HepG2 (cell line): ENCODE results near the gene GDAP1L1. TPM values are rescaled to one million over a fixed set of nuclear protein-coding genes. Genes with fewer than 3 reads are reported as not detected.

Experiments used
- BRCA1 ChIP-seq: sonication (generic); formaldehyde crosslinking; IDR thresholded peaks from 2 replicates; pipeline ENCODE4 v1.4.0; 2020; ENCODE audit warnings: missing genetic modification reagents
- DRAP1 ChIP-seq: IDR thresholded peaks from 2 replicates; pipeline ENCODE4 v1.6.1; 2016; ENCODE audit warnings: missing genetic modification reagents, missing compliant biosample characterization
- FIP1L1 ChIP-seq: fragments of 200-400 bp; formaldehyde crosslinking; IDR thresholded peaks from 2 replicates; pipeline ENCODE4 v1.6.1; 2018; ENCODE audit warnings: low read depth, mild to moderate bottlenecking, low read length, moderate library complexity, borderline replicate concordance; ENCODE audit not compliant: insufficient read depth
- FOXM1 ChIP-seq: sonication (generic); formaldehyde crosslinking; IDR thresholded peaks from 2 replicates; pipeline ENCODE4 v1.5.0; 2020; ENCODE audit warnings: missing genetic modification reagents
- GLI4 ChIP-seq: sonication (generic); formaldehyde crosslinking; IDR thresholded peaks from 2 replicates; pipeline ENCODE4 v1.5.1; 2020; ENCODE audit warnings: missing genetic modification reagents, mild to moderate bottlenecking, moderate library complexity, borderline replicate concordance
- KAT8 ChIP-seq: IDR thresholded peaks from 2 replicates; pipeline ENCODE4 v1.6.1; 2016; ENCODE audit warnings: missing genetic modification reagents, missing compliant biosample characterization
- KLF9 ChIP-seq: IDR thresholded peaks from 2 replicates; pipeline ENCODE4 v1.6.1; 2016; ENCODE audit warnings: low read depth
- NR2F1 ChIP-seq, 2 experiments: fragments of 450-650 bp in 1 of 2; formaldehyde crosslinking in 1 of 2; IDR thresholded peaks; 2 replicates each; pipeline versions ENCODE4 v1.5.0 to v1.6.1; 2016 to 2020; ENCODE audit warnings: mild to moderate bottlenecking in 1 of 2, missing compliant biosample characterization in 1 of 2, missing genetic modification reagents in 1 of 2, moderate library complexity in 1 of 2
- PHF20 ChIP-seq: sonication (generic); formaldehyde crosslinking; IDR thresholded peaks from 2 replicates; pipeline ENCODE4 v1.5.0; 2020; ENCODE audit warnings: mild to moderate bottlenecking, missing genetic modification reagents
- RARG ChIP-seq: sonication (generic); formaldehyde crosslinking; IDR thresholded peaks from 2 replicates; pipeline ENCODE4 v1.4.0; 2020; ENCODE audit warnings: low read depth, mild to moderate bottlenecking, missing genetic modification reagents
- RXRA ChIP-seq: sonication (generic); formaldehyde crosslinking; IDR thresholded peaks from 2 replicates; pipeline ENCODE4 v1.5.1; 2020; ENCODE audit warnings: missing genetic modification reagents
- SCMH1 ChIP-seq: sonication (generic); formaldehyde crosslinking; IDR thresholded peaks from 2 replicates; pipeline ENCODE4 v1.9.0; 2021; ENCODE audit warnings: missing genetic modification reagents, mild to moderate bottlenecking, borderline replicate concordance
- SSRP1 ChIP-seq: IDR thresholded peaks from 2 replicates; pipeline ENCODE4 v1.6.1; 2016; ENCODE audit warnings: control low read depth
- TMF1 ChIP-seq: sonication (generic); formaldehyde crosslinking; IDR thresholded peaks from 2 replicates; pipeline ENCODE4 v1.8.1; 2022; ENCODE audit warnings: low read depth, missing genetic modification reagents
- TSC22D2 ChIP-seq: sonication (generic); formaldehyde crosslinking; IDR thresholded peaks from 2 replicates; pipeline ENCODE4 v1.5.1; 2020; ENCODE audit warnings: missing genetic modification reagents, mild to moderate bottlenecking, borderline replicate concordance
- YEATS2 ChIP-seq: sonication (generic); formaldehyde crosslinking; IDR thresholded peaks from 2 replicates; pipeline ENCODE4 v1.4.0; 2020; ENCODE audit warnings: missing genetic modification reagents, borderline replicate concordance
- ZBTB20 ChIP-seq: sonication (generic); formaldehyde crosslinking; IDR thresholded peaks from 2 replicates; pipeline ENCODE4 v1.8.1; 2023; ENCODE audit warnings: missing genetic modification reagents, low read depth, mild to moderate bottlenecking, borderline replicate concordance
- ZBTB3 ChIP-seq: sonication (generic); formaldehyde crosslinking; IDR thresholded peaks from 2 replicates; pipeline ENCODE4 v1.4.0; 2020; ENCODE audit warnings: low read depth, mild to moderate bottlenecking, moderate library complexity, missing genetic modification reagents, borderline replicate concordance
- ZNF101 ChIP-seq: sonication (generic); formaldehyde crosslinking; IDR thresholded peaks from 2 replicates; pipeline ENCODE4 v1.4.0; 2020; ENCODE audit warnings: mild to moderate bottlenecking, low read depth, missing genetic modification reagents, borderline replicate concordance
- ZNF263 ChIP-seq: sonication (generic); formaldehyde crosslinking; IDR thresholded peaks from 2 replicates; pipeline ENCODE4 v1.4.0; 2020; ENCODE audit warnings: missing genetic modification reagents
- ZNF280D ChIP-seq: sonication (generic); formaldehyde crosslinking; IDR thresholded peaks from 2 replicates; pipeline ENCODE4 v1.5.1; 2020; ENCODE audit warnings: mild to moderate bottlenecking, missing genetic modification reagents
- ZNF33A ChIP-seq: sonication (generic); formaldehyde crosslinking; IDR thresholded peaks from 2 replicates; pipeline ENCODE4 v1.5.1; 2020; ENCODE audit warnings: missing genetic modification reagents, mild to moderate bottlenecking, moderate library complexity, borderline replicate concordance
- ZNF496 ChIP-seq: sonication (generic); formaldehyde crosslinking; IDR thresholded peaks from 2 replicates; pipeline ENCODE4 v1.8.1; 2023; ENCODE audit warnings: mild to moderate bottlenecking, moderate library complexity, missing genetic modification reagents; ENCODE audit not compliant: insufficient replicate concordance
- ZNF660 ChIP-seq: sonication (generic); formaldehyde crosslinking; IDR thresholded peaks from 2 replicates; pipeline ENCODE4 v1.5.1; 2020; ENCODE audit warnings: mild to moderate bottlenecking, low read depth, missing genetic modification reagents, borderline replicate concordance
- ZNF720 ChIP-seq: sonication (generic); formaldehyde crosslinking; IDR thresholded peaks from 2 replicates; pipeline ENCODE4 v1.4.0; 2020; ENCODE audit warnings: missing genetic modification reagents
- ZNF773 ChIP-seq: sonication (generic); formaldehyde crosslinking; IDR thresholded peaks from 2 replicates; pipeline ENCODE4 v1.4.0; 2020; ENCODE audit warnings: missing genetic modification reagents, borderline replicate concordance
- ZSCAN31 ChIP-seq: sonication (generic); formaldehyde crosslinking; IDR thresholded peaks from 2 replicates; pipeline ENCODE4 v1.5.0; 2020; ENCODE audit warnings: low read depth, mild to moderate bottlenecking, missing genetic modification reagents
- polyA plus RNA-seq, 8 experiments: library from polyadenylated mRNA; depleted of rRNA in 3 of 8; stranded (reverse) in 7 of 8; unstranded in 1 of 8; fragments of >200 nt; fragmentation: Illumina TruSeq in 4 of 8; extraction: Trizol in 4 of 8; gene quantifications; 2 replicates each; pipeline versions ENCODE4 v1.2.1 to v1.2.3, GENCODE V29; 2011 to 2016; ENCODE audit warnings: low read depth in 4 of 8, missing spikeins in 1 of 8, mixed read lengths in 1 of 8; ENCODE audit not compliant: insufficient read depth in 1 of 8
- total RNA-seq, 5 experiments: library from RNA; depleted of rRNA; stranded (reverse); fragments of >200 nt; fragmentation: Illumina TruSeq; extraction: Trizol; gene quantifications; 2 replicates each; pipeline ENCODE4 v1.2.3, GENCODE V29; 2016; ENCODE audit warnings: low read depth in 1 of 5

Gene GDAP1L1
- total and polyA plus RNA-seq, 2 of the 13 experiments (the other 11 are each of a cell fraction or from before 2014, with no cell fraction given) = 0.04 TPM; not detected in 1

- no peak for TF ChIP-seq SCMH1 (CRISPR knock-in tag)
- TF ChIP-seq TMF1 (CRISPR knock-in tag) = peak; percentile 97
- peak; percentile 69 to 80; a peak in 3 of 4 replicates for TF ChIP-seq NR2F1 (CRISPR knock-in tag; IDR thresholded peaks at IDR 0.05)
- TF ChIP-seq PHF20 (CRISPR knock-in tag) = peak; percentile 57; the same call in 1 of the 2 replicates
- peak; percentile 93; the same call in 1 of the 2 replicates for TF ChIP-seq ZNF101 (CRISPR knock-in tag)
- TF ChIP-seq ZNF720 (CRISPR knock-in tag) = peak; percentile 96; the same call in 1 of the 2 replicates
- peak; percentile 72; the same call in 1 of the 2 replicates for TF ChIP-seq ZBTB3 (CRISPR knock-in tag)
- TF ChIP-seq ZNF280D (CRISPR knock-in tag) = peak; percentile 75; the same call in 1 of the 2 replicates
- peak; percentile 83; the same call in 1 of the 2 replicates for TF ChIP-seq YEATS2 (CRISPR knock-in tag)
- TF ChIP-seq KLF9 (CRISPR knock-in tag) = peak; percentile 94; the same call in 1 of the 2 replicates
- peak; percentile 71; the same call in 1 of the 2 replicates for TF ChIP-seq DRAP1 (CRISPR knock-in tag)
- peak; percentile 100 for TF ChIP-seq BRCA1 (CRISPR knock-in tag)
- peak; percentile 92 for TF ChIP-seq GLI4 (CRISPR knock-in tag)
- peak; percentile 90 for TF ChIP-seq KAT8 (CRISPR knock-in tag)
- TF ChIP-seq TSC22D2 (CRISPR knock-in tag) = peak; percentile 100
- TF ChIP-seq FOXM1 (CRISPR knock-in tag) = peak; percentile 93
- no peak for TF ChIP-seq ZNF33A
- TF ChIP-seq ZBTB20 (CRISPR knock-in tag) = peak; percentile 95; the same call in 1 of the 2 replicates
- TF ChIP-seq ZNF660 (CRISPR knock-in tag) = peak; percentile 96; the same call in 1 of the 2 replicates
- TF ChIP-seq SSRP1 (CRISPR knock-in tag) = peak; percentile 86; the same call in 1 of the 2 replicates
- TF ChIP-seq RARG (CRISPR knock-in tag) = peak; percentile 85; the same call in 1 of the 2 replicates
- peak; percentile 96 for TF ChIP-seq ZSCAN31
- peak; percentile 89 for TF ChIP-seq ZNF263 (CRISPR knock-in tag)
- TF ChIP-seq RXRA (CRISPR knock-in tag) = peak; percentile 82
- no peak for TF ChIP-seq FIP1L1
- peak; percentile 99 for TF ChIP-seq ZNF773 (CRISPR knock-in tag)
- TF ChIP-seq ZNF496 (CRISPR knock-in tag) = no peak
Measured at GRCh38 chr20:44247586-44248409, 690 bp downstream of the GDAP1L1 start (continued).
